GM12873 (cell line): ENCODE results near the gene NUSAP1.
A peak's percentile ranks its signal among the peaks of the same experiment; 100 is the strongest.

Experiments used
- TF ChIP-seq, protein P1 (sequence below): IDR thresholded peaks from 2 replicates; pipeline ENCODE4 v1.5.1; 2012; ENCODE audit warnings: low read depth, mild to moderate bottlenecking, moderate library complexity, low read length, control low read depth; ENCODE audit not compliant: insufficient read depth; ENCODE audit errors: missing control alignments

Gene NUSAP1

DNA sequence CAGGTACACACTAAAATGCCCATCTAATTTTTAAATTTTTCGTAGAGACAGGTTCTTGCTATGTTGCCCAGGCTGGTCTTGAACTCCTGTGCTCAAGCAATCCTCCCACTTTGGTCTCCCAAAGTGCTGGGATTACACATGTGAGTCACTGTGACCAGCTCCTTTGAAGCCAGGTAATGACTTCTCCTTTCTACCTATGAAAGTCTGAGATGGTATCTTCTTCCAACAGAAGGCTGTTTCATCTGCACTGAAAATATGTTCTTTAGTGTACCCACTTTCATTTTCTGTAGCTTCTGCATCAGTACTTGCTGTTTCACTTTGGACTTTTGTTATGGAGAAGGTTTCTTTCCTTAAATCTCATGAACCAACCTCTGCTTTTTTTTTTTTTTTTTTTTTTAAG lies 9.1 kb upstream of the NUSAP1 start:
- TF ChIP-seq, protein P1, sequence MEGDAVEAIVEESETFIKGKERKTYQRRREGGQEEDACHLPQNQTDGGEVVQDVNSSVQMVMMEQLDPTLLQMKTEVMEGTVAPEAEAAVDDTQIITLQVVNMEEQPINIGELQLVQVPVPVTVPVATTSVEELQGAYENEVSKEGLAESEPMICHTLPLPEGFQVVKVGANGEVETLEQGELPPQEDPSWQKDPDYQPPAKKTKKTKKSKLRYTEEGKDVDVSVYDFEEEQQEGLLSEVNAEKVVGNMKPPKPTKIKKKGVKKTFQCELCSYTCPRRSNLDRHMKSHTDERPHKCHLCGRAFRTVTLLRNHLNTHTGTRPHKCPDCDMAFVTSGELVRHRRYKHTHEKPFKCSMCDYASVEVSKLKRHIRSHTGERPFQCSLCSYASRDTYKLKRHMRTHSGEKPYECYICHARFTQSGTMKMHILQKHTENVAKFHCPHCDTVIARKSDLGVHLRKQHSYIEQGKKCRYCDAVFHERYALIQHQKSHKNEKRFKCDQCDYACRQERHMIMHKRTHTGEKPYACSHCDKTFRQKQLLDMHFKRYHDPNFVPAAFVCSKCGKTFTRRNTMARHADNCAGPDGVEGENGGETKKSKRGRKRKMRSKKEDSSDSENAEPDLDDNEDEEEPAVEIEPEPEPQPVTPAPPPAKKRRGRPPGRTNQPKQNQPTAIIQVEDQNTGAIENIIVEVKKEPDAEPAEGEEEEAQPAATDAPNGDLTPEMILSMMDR: no peak

DNA sequence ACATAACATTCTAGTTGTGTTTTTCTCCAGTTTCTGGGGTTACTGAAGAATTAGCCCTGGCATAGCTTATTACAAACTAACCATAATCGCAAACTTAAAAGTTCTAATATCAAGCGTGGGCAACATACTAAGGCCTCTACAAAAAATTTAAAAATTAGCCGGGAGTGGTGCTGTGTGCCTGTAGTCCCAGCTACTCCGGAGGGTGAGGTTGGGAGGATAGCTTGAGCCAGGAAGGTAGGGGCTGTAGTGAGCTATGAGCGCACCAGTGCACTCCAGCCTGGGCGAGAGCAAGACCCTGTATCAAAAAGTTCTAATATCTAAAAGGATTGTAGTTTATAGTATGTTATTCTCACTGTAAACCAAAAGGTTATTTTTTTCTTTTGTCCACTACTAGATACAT lies 1.4 kb upstream of the NUSAP1 start:
- TF ChIP-seq, protein P1: no peak

DNA sequence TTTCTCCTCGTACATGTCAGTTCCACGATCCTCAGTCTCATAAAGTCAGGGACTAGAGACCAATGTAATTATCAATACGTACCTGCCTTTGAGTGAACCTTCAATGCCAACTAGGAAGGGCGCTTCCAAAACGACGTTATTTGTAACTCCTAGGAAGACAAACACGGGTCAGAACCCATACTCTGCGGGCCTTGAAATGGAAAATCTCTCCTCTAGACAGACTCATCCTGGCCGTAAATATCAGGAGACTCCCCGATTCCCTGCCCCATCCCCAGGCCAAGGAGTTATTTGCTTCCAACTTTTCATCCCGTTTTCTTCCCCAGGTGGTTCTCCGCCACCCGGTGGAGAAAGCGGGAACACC lies 868 bp upstream of the NUSAP1 start:
- TF ChIP-seq, protein P1: peak; percentile 56

DNA sequence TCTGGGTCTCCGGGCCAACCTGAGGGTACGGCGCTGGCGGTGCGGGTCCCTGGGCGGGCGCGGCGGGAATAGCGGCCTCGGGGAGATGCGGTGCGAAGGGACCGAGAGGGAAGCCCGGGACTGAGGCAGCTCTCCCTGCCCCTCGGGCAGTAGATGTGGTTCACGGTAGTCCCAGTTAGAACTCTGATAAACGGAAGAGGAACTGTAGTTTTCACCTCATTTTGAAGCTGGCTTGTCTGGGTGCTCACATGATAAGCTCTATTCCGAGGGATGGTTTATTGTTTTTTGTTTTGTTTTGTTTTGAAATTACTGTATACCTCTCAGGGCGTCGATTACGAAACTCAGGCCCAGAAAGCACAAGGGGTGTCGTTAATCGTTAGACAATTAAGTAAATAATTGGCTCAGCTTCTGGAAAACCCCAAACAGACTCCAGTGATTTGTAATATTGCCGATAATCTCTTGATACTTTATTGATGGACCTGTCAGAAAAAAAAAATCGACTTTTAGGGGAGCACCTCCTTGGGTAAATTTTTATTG lies 413 bp downstream of the NUSAP1 start:
- TF ChIP-seq, protein P1: no peak

DNA sequence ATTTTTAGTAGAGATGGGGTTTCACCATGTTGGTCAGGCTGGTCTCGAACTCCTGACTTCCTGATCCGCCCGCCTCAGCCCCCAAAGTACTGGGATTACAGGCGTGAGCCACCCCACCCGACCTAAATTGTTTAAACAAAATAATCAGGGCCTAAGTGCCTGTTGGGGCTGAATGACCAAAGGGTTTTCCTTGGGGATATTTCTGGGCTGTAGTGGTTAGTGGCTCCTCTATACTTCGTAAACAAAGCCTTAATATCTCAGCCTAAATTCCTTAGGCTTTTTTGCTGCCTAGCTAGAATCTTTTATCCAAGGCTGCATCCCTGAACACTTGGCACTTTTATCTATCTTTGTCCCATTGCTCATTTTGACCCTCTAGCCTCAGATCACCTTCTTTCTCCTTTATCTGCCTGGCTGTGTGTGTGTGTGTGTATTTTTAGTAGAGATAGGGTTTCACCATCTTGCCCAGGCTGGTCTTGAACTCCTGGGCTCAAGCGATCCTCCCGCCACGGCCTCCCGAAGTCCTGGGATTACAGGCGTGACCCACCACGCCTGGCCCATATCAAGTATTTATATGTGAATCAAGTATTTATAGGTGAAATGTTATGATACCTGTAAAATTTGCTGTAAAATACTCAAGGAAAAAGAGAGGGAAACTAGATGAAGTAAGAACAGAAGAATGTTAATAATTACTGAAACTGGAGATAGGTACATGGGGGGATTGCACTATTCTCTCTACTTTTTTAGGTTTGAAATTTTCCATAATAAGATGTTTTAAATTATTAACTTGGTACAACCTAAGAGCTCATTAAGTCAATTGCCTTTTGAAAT lies 1.8 kb downstream of the NUSAP1 start:
- TF ChIP-seq, protein P1: no peak

DNA sequence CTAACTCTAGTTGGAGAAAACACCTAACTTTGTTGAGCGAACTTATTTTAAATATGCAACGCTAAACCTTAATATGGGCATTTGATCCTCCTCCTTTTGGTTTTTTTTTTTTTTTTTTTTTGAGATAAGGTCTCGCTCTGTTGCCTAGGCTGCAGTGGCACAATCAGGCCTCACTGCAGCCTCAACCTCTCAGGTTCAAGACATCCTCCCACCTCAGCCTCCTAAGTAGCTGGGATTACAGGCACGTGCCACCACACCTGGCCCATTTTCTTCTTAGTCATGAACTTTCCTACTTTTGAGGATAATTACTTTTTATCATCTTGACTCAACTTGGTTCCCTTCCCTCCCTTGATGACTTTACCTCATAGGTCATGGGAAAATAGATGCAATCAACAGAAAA lies 3.9 kb downstream of the NUSAP1 start:
- TF ChIP-seq, protein P1: no peak

DNA sequence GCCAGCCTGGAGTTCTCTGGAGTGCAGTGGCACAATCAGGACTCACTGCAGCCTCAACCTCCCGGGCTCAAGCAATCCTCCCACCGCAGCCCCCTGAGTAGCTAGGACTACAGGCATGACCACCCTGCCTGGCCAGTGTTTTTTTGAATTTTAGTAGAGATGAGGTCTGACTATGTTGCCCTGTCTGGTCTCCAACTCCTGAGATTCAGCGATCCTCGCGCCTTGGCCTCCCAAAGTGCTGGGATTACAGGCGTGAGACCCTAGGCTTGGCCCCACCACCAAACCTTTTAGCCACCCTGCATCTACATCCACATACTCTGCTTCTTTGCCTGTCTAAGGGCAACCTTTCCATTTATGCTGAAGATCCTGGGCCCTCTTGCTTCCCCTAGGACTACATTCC lies 4.4 kb downstream of the NUSAP1 start:
- TF ChIP-seq, protein P1: no peak
